Amygdala (tissue), 56 donors: ENCODE results near the gene CSNK2A2.

Experiments used
- DNase-seq, 56 donors: peaks; one replicate each; lab custom pipeline; 2025; lab: John Stamatoyannopoulos, UW

Gene CSNK2A2

GRCh38 chr16:58198022-58198683 is at the start of gene CSNK2A2:
Gene CSNK2A2 (minus strand): TSS chr16:58198106. CDS start chr16:58197736, 370 bp downstream.
- peak in 36 of 56 donors; percentile 3 to 67 (median 28) for DNase-seq

- DNase-seq: no peak
Measured at GRCh38 chr16:58243528-58244004, 45.7 kb upstream of the CSNK2A2 start.

GRCh38 chr16:58236831-58237230 is 38.9 kb upstream of the CSNK2A2 start:
- DNase-seq: no peak

- peak in 52 of 56 donors; percentile 4 to 83 (median 50) for DNase-seq
Measured at GRCh38 chr16:58236231-58236690, 38.4 kb upstream of the CSNK2A2 start.

- DNase-seq: no peak
Measured at GRCh38 chr16:58235663-58236062, 37.8 kb upstream of the CSNK2A2 start.

GRCh38 chr16:58234831-58235595 is 37.1 kb upstream of the CSNK2A2 start:
- DNase-seq: no peak

- DNase-seq: no peak
Measured at GRCh38 chr16:58230259-58230658, 32.4 kb upstream of the CSNK2A2 start.

GRCh38 chr16:58226790-58227189 is 28.9 kb upstream of the CSNK2A2 start:
- no peak for DNase-seq

- no peak for DNase-seq
Measured at GRCh38 chr16:58225965-58226602, 28.2 kb upstream of the CSNK2A2 start.

GRCh38 chr16:58222532-58223316 is 24.8 kb upstream of the CSNK2A2 start:
- no peak for DNase-seq

- no peak for DNase-seq
Measured at GRCh38 chr16:58219432-58219831, 21.5 kb upstream of the CSNK2A2 start.

- no peak for DNase-seq
Measured at GRCh38 chr16:58218786-58219185, 20.9 kb upstream of the CSNK2A2 start.

- DNase-seq: no peak
Measured at GRCh38 chr16:58217311-58217925, 19.5 kb upstream of the CSNK2A2 start.

GRCh38 chr16:58212824-58213655 is 15.1 kb upstream of the CSNK2A2 start:
- DNase-seq: no peak

- DNase-seq: no peak
Measured at GRCh38 chr16:58211846-58212245, 13.9 kb upstream of the CSNK2A2 start.

- peak in 3 of 56 donors; percentile 24 to 29 (median 25) for DNase-seq
Measured at GRCh38 chr16:58211245-58211644, 13.3 kb upstream of the CSNK2A2 start.

GRCh38 chr16:58205276-58206036 is 7.5 kb upstream of the CSNK2A2 start:
- DNase-seq: no peak

GRCh38 chr16:58201163-58201562 is 3.3 kb upstream of the CSNK2A2 start:
- DNase-seq: no peak
